GM21526 (cell line): Measurements from ENCODE around the gene NR1I3.

Experiments
- ATAC-seq: cut with Tn5 transposase; IDR thresholded peaks from one replicate; pipeline ENCODE4 v1.9.1; 2021; ENCODE audit warnings: moderate library complexity; ENCODE audit not compliant: unreplicated experiment, low FRiP score

NR1I3 gene

GRCh38 chr1:161220002-161220401 is 18.0 kb downstream of the NR1I3 start:
- no peak for ATAC-seq

DNA sequence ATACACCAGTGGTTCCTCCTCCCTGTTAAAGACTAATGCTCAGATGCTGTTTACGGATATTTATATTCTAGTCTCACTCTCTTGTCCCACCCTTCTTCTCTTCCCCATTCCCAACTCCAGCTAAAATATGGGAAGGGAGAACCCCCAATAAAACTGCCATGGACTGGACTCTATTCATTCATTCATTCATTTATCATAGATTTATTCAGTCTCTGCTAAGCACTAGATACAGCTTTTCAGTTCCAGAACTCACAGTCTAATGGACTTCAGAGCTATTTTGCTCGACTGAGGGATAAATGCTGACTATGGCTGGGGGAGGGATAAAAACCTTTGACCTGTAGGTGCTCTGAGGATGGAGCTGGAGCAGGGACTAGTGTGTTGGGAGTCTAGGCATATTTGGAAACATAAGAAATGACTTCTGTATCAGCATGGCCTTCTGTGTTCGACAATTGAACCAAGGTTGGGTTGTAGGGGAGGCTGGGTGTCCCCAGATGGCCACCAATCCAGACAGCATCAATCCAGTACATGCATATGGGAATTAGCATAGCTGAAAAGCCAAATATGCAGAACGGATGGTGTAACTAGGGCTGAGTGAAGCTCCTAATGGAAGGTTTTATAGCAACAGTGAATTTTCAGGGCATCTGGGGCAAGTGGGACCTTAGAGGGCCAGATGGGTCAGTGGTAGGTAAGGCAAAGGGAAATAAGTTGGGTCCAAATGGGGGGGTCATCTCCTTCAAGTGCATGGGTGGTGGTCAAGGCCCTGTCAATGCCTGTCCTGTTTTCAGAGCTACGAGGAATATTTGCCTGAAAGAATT is 18.7 kb downstream of the NR1I3 start:
- no peak for ATAC-seq

GRCh38 chr1:161218301-161219077 is 19.5 kb downstream of the NR1I3 start:
- no peak for ATAC-seq

- ATAC-seq = no peak
These were observed 20.2 kb downstream of the NR1I3 start for GRCh38 chr1:161217831-161218230.

- ATAC-seq = no peak
These were observed 20.9 kb downstream of the NR1I3 start for GRCh38 chr1:161216945-161217712.

- no peak for ATAC-seq
These were observed 22.9 kb downstream of the NR1I3 start, which contains the start of gene FCER1G for GRCh38 chr1:161215076-161215475. TSS of gene FCER1G (plus strand) at chr1:161215295. CDS start at chr1:161215322, 27 bp downstream.

DNA sequence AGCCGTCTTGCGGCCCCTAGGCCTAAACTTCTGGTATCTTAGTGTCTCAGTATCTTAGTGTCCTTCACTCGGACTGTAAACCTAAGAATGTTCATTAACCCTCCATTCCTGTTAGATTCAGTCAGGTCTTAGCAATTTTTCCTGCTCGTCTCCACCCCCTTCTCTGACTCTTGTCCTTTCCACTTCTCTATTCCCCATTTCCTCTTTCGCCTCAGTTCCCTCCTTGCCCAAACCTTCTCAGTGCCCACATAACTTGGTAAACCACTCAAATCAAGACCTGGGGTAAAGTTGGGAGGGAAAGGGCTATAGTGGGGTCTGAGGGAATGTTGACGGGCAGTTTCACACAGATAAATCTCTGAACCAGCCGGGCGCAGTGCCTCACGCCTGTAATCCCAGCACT is 23.6 kb downstream of the NR1I3 start:
- ATAC-seq = no peak

DNA sequence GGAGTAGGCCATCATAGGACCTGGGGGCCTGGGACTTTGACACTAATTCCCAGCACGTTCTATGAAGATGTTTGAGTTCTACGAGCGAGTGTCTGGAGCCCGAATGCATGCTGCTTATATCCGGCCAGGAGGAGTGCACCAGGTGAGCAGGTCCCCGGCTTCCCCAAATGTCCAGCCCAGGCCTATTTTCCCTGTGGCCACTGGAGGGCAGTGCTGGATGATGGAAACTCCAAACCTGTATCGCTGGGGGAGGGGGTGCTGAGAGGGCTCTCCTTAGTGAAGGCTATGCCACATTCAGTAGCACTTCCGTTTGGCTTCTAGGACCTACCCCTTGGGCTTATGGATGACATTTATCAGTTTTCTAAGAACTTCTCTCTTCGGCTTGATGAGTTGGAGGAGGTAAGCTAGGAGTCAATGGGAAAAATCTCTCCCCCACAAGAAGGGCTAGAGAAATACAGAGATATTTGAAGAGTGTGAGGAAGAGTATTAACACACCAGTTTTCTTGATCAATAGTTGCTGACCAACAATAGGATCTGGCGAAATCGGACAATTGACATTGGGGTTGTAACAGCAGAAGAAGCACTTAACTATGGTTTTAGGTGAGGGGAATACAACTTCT is 28.1 kb downstream of the NR1I3 start:
- ATAC-seq = no peak

DNA sequence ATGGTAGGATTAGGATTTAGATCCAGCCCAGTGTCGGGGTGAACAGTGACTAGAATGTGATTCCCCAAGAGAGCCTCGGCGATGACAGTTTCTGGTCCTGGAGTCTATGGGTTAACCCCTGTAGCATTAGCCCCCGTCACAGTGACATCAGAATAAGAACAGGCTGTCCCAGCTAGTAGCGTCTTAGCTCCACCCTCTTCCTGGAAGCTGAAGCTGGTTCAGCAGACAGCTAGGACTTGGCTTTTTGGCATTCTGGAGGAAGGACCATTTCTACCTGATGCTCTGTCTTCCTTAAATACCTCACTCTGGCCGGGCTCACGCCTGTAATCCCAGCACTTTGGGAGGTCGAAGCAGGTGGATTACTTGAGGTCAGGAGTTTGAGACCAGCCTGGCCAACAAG is 30.8 kb downstream of the NR1I3 start:
- no peak for ATAC-seq

DNA sequence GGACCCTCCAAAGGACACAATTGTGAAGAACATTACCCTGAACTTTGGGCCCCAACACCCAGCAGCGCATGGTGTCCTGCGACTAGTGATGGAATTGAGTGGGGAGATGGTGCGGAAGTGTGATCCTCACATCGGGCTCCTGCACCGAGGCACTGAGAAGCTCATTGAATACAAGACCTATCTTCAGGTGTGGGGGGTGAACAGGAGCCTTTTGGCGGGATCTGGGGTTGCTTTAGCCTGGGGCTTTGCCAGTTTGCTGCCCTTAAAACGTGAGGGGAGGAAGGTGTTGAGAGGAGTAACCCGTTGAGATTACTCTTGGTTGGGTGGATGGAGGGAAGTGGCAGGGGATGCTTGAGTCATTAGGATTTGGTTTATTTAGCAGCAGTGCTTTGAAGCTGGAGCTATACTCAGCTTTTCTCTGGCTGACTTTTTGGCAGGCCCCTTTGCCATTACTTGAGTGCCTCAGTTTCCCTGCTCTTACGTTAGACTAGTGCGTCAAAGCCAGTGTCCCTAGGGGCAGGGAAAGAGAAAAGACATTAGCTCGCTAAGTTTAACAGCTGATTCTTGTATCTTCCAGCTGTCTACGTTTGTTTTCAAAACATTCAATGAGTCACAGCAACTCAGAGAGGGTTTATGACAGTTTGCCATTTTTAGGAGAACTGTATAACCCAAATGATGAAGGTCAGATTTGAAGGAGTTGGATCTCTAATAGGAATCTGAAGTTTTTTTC is 31.4 kb downstream of the NR1I3 start:
- ATAC-seq = no peak

GRCh38 chr1:161201836-161202712 is 35.9 kb downstream of the NR1I3 start, which contains the start of gene NDUFS2:
TSS of gene NDUFS2 (plus strand) at chr1:161202367. CDS start at chr1:161202386, 19 bp downstream.
- peak; percentile 93 for ATAC-seq

DNA sequence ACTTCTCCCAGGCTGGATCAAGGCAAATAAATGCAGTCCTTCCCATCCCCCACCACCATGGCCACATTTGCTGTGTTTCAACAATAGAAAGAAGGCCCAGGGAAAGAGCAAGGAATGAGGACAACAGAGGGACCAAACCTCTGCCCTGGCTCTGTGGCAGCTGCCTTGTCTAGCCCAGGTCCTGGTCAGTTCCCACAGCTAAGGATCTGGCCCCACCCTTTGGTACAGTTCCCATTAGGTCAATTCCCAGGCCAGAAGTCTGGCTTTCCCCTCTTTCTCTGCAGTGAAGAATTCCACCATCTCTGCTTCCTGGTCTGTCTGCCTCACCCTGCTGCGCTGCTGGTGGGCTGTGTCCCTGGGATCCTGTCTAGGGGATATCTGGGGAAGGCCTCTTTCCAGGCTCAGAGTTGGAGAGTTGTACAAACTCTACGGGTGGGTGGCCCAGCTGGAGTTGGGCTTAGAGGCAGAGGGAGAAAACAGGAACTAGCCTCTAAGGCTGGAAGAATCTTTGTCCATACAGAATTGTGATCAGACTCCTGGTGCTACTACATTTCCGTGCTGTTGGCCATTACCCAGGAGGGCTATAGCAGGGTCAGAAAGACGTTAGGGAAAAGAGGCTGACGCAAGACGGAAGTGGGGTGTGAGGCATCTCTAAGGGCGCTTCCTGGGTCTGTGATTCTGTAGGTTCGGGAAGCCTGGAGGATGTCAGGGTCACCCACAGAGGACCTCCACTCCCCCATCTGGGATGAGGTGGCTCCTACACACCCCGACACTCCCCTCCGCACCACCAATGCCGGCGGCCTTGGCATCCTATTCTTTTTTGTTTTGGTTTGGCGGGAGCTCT is 36.8 kb downstream of the NR1I3 start:
- ATAC-seq = no peak

GRCh38 chr1:161200421-161200991 is 37.5 kb downstream of the NR1I3 start:
- no peak for ATAC-seq

DNA sequence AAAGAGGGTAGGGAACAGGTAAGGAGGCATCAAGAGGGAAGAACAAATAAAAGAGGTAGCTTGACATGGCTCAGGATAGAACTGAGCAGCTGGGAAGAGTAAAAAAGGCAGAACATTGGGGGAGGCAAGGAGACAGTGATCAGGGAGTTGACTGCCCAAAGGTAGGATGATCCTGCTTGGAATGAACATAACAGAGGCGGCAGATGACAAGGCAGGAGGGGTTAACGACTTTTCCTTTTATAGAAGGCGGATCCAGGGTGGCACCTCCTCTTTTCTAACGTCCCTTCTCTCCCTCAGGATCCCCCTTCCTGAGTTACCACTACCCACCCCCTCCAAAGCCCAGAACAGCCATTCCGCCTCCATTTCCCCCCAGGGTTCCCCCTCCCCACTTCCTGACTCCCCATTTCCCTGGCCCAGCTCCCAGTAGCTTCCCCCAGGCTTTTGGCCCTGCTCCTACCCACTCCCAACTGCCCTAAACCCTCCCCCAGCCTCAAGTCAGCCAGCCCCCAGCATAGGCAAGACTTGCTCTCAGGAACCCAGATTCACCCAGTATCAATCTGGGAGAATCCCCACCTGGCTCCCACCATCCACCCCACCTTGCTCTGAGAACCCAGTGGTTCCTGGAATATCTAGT is 38.4 kb downstream of the NR1I3 start:
- ATAC-seq = no peak

- ATAC-seq = no peak
These were observed 39.0 kb downstream of the NR1I3 start, which contains the start of gene ADAMTS4 for GRCh38 chr1:161198897-161199431. TSS of gene ADAMTS4 (minus strand) at chr1:161199054. CDS start at chr1:161198627, 427 bp downstream.

- ATAC-seq = no peak
These were observed 39.7 kb downstream of the NR1I3 start for GRCh38 chr1:161198194-161198896.
